B cell (primary cell): ENCODE data around the gene CES1.

Source experiments
- CTCF ChIP-seq: fragments of 200-600 bp; IDR thresholded peaks from one replicate; pipeline ENCODE4 v1.8.0; 2022; ENCODE audit warnings: antibody characterized with exemption, mild to moderate bottlenecking
- EZH2 ChIP-seq: IDR thresholded peaks from 2 replicates; pipeline ENCODE4 v1.6.1; 2012; ENCODE audit warnings: borderline replicate concordance, low read depth, mild to moderate bottlenecking, moderate library complexity, low read length; ENCODE audit not compliant: insufficient read depth, poor library complexity, severe bottlenecking

GRCh38 chr16:55756963-55757362, 75.9 kb downstream of the CES1 start:
- TF ChIP-seq CTCF (no peak), EZH2 (no peak)
